Activated CD4-positive, alpha-beta memory T cell treated with anti-CD3 and anti-CD28 coated beads, Interleukin-2, amount 10 ng/mL, durations not matched to agents 7 days and 5 days (primary cell): ENCODE measurements around the gene POLR1G. TPM values are rescaled to one million over a fixed set of nuclear protein-coding genes. Genes with fewer than 3 reads are reported as not detected.
A peak's percentile ranks its signal among the peaks of the same experiment; 100 is the strongest.

Experiments
- CTCF ChIA-PET: fragments of 350-600 bp; sonication (Branson Sonifier 250); formaldehyde crosslinking; loops from one replicate; lab custom pipeline; 2021; ENCODE audit warnings: antibody characterized with exemption, inconsistent platforms; lab: Charles Lee
- POLR2A ChIA-PET: fragments of 350-600 bp; sonication (Branson Sonifier 250); formaldehyde crosslinking; loops from one replicate; lab custom pipeline; 2021; ENCODE audit warnings: antibody characterized with exemption; lab: Charles Lee
- DNase-seq: peaks from one replicate; pipeline ENCODE4 v3.0.0-alpha.2; 2020
- H3K27ac Mint-ChIP-seq: one replicate; pipeline ENCODE4 v1.8.0; 2021; ENCODE audit warnings: mild to moderate bottlenecking, mixed read lengths
- H3K27me3 Mint-ChIP-seq: one replicate; pipeline ENCODE4 v1.8.0; 2021; ENCODE audit warnings: mixed read lengths
- H3K36me3 Mint-ChIP-seq: one replicate; pipeline ENCODE4 v1.8.0; 2021; ENCODE audit warnings: low read depth, mixed read lengths
- H3K4me1 Mint-ChIP-seq: one replicate; pipeline ENCODE4 v1.8.0; 2021; ENCODE audit warnings: mixed read lengths
- H3K4me3 Mint-ChIP-seq: one replicate; pipeline ENCODE4 v1.8.0; 2021; ENCODE audit warnings: mild to moderate bottlenecking, mixed read lengths
- H3K9me3 Mint-ChIP-seq: one replicate; pipeline ENCODE4 v1.8.0; 2021; ENCODE audit warnings: mixed read lengths
- total RNA-seq, 2 experiments: library from RNA; stranded (reverse); gene quantifications; one replicate each; pipeline ENCODE4 v1.2.3, GENCODE V29; 2021

Gene POLR1G
- total RNA-seq, 2 experiments from 2014 or later = 3.6 to 3.8 TPM

- Mint-ChIP-seq H3K4me3 (peak overlapping the region; percentile 73), H3K36me3 (peaks cover 3% of the 10 kb centered on the region), H3K27ac (peak overlapping the region; percentile 16), H3K9me3 (no peaks in the 10 kb centered on the region), H3K27me3 (no peaks in the 10 kb centered on the region), H3K4me1 (peaks cover 63% of the 10 kb centered on the region)
- peak; percentile 84 for DNase-seq
- ChIA-PET CTCF (interaction anchor here (0.9 to 2.1 kb wide), 4 partner anchors 10 to 41 kb away, joined by 4 to 22 read pairs (median 5); no protein-coding TSS in a partner anchor), POLR2A (interaction anchor here (1.5 to 4.4 kb wide), 3 partner anchors 12 to 34 kb away, joined by 4 to 19 read pairs (median 8); partner anchors contain the start of gene FOSB)
These were observed 38.0 kb downstream of the POLR1G start for GRCh38 chr19:45444318-45445041.

DNA sequence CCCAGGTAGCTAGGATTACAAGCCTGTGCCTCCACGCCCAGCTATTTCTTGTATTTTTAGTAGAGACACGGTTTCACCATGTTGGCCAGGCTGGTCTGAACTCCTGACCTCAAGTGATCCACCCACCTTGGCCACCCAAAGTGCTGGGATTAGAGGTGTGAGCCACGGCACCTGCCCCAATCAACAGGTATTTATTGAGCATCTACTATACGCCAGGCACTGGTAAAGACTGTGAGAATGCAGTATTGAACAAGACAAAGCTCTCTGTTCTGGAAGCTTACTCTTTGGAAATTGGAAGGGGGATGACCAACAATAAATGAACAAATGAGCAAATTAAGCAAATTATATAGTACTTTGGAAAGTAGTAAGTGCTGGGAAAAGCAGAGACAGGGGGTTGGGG lies 38.7 kb downstream of the POLR1G start:
- ChIA-PET CTCF (interaction anchor here (0.6 to 2.1 kb wide), 7 partner anchors 9 to 129 kb away, joined by 3 to 22 read pairs (median 4); no protein-coding TSS in a partner anchor), POLR2A (interaction anchor here (1.2 to 4.4 kb wide), 4 partner anchors 12 to 40 kb away, joined by 3 to 19 read pairs (median 6); partner anchors contain the start of genes FOSB and PPP1R13L)
- H3K36me3 Mint-ChIP-seq = peaks cover 3% of the 10 kb centered on the region
- peaks cover 69% of the 10 kb centered on the region for H3K4me1 Mint-ChIP-seq
- no peak overlapping the region for H3K4me3 Mint-ChIP-seq
- DNase-seq = no peak
- H3K9me3 Mint-ChIP-seq = no peaks in the 10 kb centered on the region
- no peaks in the 10 kb centered on the region for H3K27me3 Mint-ChIP-seq
- no peak overlapping the region for H3K27ac Mint-ChIP-seq

- no peak overlapping the region for H3K4me3 Mint-ChIP-seq
- ChIA-PET CTCF (interaction anchor here (1.0 to 2.1 kb wide), 6 partner anchors 30 to 39 kb away, joined by 3 to 22 read pairs (median 6); no protein-coding TSS in a partner anchor), POLR2A (interaction anchor here (1.2 to 4.4 kb wide), 5 partner anchors 22 to 195 kb away, joined by 3 to 19 read pairs (median 5); partner anchors contain the start of genes FOSB and PPP1R13L)
- peaks cover 64% of the 10 kb centered on the region for H3K4me1 Mint-ChIP-seq
- no peaks in the 10 kb centered on the region for H3K27me3 Mint-ChIP-seq
- no peak for DNase-seq
- peaks cover 3% of the 10 kb centered on the region for H3K36me3 Mint-ChIP-seq
- no peaks in the 10 kb centered on the region for H3K9me3 Mint-ChIP-seq
- H3K27ac Mint-ChIP-seq = no peak overlapping the region
These were observed 39.9 kb downstream of the POLR1G start for GRCh38 chr19:45446295-45446694.

GRCh38 chr19:45446944-45447343 lies 40.5 kb downstream of the POLR1G start:
- H3K9me3 Mint-ChIP-seq = no peaks in the 10 kb centered on the region
- CTCF ChIA-PET = interaction anchor here (1.0 to 2.3 kb wide), 4 partner anchors 23 to 38 kb away, joined by 3 to 8 read pairs (median 6); no protein-coding TSS in a partner anchor
- no peak for DNase-seq
- no peak overlapping the region for H3K4me3 Mint-ChIP-seq
- peaks cover 3% of the 10 kb centered on the region for H3K36me3 Mint-ChIP-seq
- no peaks in the 10 kb centered on the region for H3K27me3 Mint-ChIP-seq
- peaks cover 70% of the 10 kb centered on the region for H3K4me1 Mint-ChIP-seq
- POLR2A ChIA-PET = interaction anchor here (1.3 to 1.4 kb wide), 3 partner anchors 8 to 194 kb away, joined by 3 to 5 read pairs (median 4); no protein-coding TSS in a partner anchor
- H3K27ac Mint-ChIP-seq = no peak overlapping the region

DNA sequence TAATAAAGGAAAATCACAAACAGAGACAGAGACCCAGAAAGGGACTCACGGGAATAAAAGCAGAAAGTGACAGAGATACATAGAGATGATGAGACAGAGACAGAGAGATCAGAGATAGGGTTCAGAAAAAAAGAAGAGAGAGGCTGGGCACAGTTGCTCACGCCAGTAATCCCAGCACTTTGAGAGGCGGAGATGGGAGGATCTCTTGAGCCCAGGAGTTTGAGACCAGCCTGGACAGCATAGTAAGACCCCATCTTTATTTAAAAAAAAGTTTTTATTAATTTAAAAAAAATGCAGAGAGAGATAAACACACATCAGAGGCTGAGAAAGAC lies 41.9 kb downstream of the POLR1G start:
- ChIA-PET CTCF (interaction anchor here (0.9 to 2.9 kb wide), 5 partner anchors 9 to 30 kb away, joined by 3 to 28 read pairs (median 9); partner anchors contain the start of gene FOSB), POLR2A (interaction anchor here (1.9 to 2.6 kb wide), 3 partner anchors 8 to 31 kb away, joined by 12 to 23 read pairs (median 12); partner anchors contain the start of gene FOSB)
- Mint-ChIP-seq H3K27ac (peak overlapping the region; percentile 55), H3K4me1 (peaks cover 64% of the 10 kb centered on the region), H3K9me3 (no peaks in the 10 kb centered on the region), H3K36me3 (peaks cover 3% of the 10 kb centered on the region), H3K27me3 (peaks cover 2% of the 10 kb centered on the region), H3K4me3 (no peak overlapping the region)
- DNase-seq = no peak

- Mint-ChIP-seq H3K27me3 (peaks cover 2% of the 10 kb centered on the region), H3K4me3 (peak overlapping the region; percentile 63), H3K27ac (peak overlapping the region; percentile 79), H3K9me3 (no peaks in the 10 kb centered on the region), H3K4me1 (peaks cover 60% of the 10 kb centered on the region), H3K36me3 (peaks cover 3% of the 10 kb centered on the region)
- CTCF ChIA-PET = interaction anchor here (1.3 to 2.9 kb wide), 6 partner anchors 9 to 31 kb away, joined by 4 to 28 read pairs (median 8); partner anchors contain the start of gene FOSB
- DNase-seq = no peak
- POLR2A ChIA-PET = interaction anchor here (1.9 to 2.6 kb wide), 3 partner anchors 9 to 31 kb away, joined by 12 to 23 read pairs (median 12); partner anchors contain the start of gene FOSB
These were observed 42.4 kb downstream of the POLR1G start for GRCh38 chr19:45448887-45449299.

DNA sequence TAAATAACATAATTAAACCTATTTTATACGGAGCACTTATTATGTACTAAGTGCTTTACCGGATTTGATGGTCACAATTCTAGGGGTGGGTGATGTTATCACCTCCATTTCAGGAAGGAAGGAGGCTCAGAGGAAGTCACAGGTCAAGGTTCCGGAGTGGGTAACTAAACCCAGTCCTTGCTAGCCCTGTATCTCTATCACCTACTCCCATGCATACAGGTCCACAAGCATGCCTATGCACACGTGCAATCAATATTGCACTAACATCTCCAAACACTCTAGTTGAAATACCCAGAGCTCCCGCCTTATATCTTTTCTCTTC lies 43.5 kb downstream of the POLR1G start:
- Mint-ChIP-seq H3K9me3 (no peaks in the 10 kb centered on the region), H3K27ac (peak overlapping the region; percentile 92), H3K36me3 (peaks cover 3% of the 10 kb centered on the region), H3K4me1 (peaks cover 51% of the 10 kb centered on the region), H3K4me3 (peak overlapping the region; percentile 91), H3K27me3 (peaks cover 2% of the 10 kb centered on the region)
- CTCF ChIA-PET = interaction anchor here (0.7 to 2.9 kb wide), 7 partner anchors 10 to 36 kb away, joined by 3 to 28 read pairs (median 5); partner anchors contain the start of gene FOSB
- peak; percentile 47 for DNase-seq
- POLR2A ChIA-PET = interaction anchor here (0.6 to 2.6 kb wide), 4 partner anchors 10 to 1169 kb away, joined by 3 to 23 read pairs (median 12); partner anchors contain the start of gene FOSB

DNA sequence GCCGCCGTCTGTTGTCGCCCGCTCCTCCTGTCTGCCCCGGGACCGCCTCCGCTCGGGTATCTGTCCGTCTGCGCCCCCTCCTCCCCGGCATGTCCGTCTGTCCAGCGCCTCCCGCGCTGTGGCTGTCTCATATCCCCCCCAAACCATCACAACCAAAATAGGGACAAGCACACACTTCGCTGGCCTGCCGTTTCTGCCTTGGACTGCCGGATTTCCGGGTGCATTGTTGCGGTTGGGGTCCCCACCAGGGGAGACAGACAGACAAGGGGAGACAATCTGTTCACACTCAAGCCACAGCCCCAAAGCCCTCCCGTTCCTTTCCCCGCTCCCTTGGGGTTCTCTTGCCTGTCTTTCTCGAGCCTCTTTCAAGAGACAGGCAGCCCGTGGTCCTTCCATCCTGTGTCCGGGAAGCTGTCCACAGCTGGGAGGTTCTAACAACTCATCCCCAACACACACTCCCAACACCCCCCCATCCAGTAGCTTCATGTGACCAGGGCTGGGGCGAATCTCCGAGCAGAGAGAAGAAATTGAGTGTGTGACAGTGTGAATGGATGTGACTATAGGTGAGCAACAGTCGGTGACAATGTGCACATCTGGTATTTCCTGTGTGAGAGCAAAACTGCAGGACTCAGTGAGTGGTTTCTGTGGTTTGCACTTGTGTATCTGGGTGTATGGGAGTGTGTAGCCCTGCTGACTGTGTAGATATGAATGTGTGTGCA lies 44.8 kb downstream of the POLR1G start:
- Mint-ChIP-seq H3K27me3 (peaks cover 2% of the 10 kb centered on the region), H3K9me3 (no peaks in the 10 kb centered on the region), H3K36me3 (peaks cover 3% of the 10 kb centered on the region), H3K4me1 (peaks cover 53% of the 10 kb centered on the region), H3K4me3 (peak overlapping the region; percentile 72), H3K27ac (peak overlapping the region; percentile 69)
- peak; percentile 60 for DNase-seq
- ChIA-PET POLR2A (interaction anchor here (1.0 to 2.6 kb wide), 2 partner anchors 12 to 18 kb away, joined by 7 to 10 read pairs; no protein-coding TSS in a partner anchor), CTCF (interaction anchor here (1.2 to 1.3 kb wide), 2 partner anchors 12 to 27 kb away, joined by 4 to 7 read pairs; no protein-coding TSS in a partner anchor)

GRCh38 chr19:45451850-45452387 lies 45.5 kb downstream of the POLR1G start:
- no peak for DNase-seq
- H3K27me3 Mint-ChIP-seq = peaks cover 2% of the 10 kb centered on the region
- no peaks in the 10 kb centered on the region for H3K9me3 Mint-ChIP-seq
- peaks cover 3% of the 10 kb centered on the region for H3K36me3 Mint-ChIP-seq
- peak overlapping the region; percentile 72 for H3K4me3 Mint-ChIP-seq
- peak overlapping the region; percentile 69 for H3K27ac Mint-ChIP-seq
- ChIA-PET POLR2A (interaction anchor here (1.0 to 2.6 kb wide), 3 partner anchors 12 to 17 kb away, joined by 7 to 10 read pairs (median 7); no protein-coding TSS in a partner anchor), CTCF (interaction anchor here (1.2 to 3.1 kb wide), 4 partner anchors 12 to 27 kb away, joined by 4 to 8 read pairs (median 6); partner anchors contain the start of gene FOSB)
- peaks cover 54% of the 10 kb centered on the region for H3K4me1 Mint-ChIP-seq

GRCh38 chr19:45455707-45456499 lies 49.5 kb downstream of the POLR1G start:
- POLR2A ChIA-PET = interaction anchor here (0.9 to 5.4 kb wide), 2 partner anchors 12 to 707 kb away, joined by 3 to 25 read pairs; partner anchors contain the start of gene FOSB
- no peaks in the 10 kb centered on the region for H3K36me3 Mint-ChIP-seq
- no peaks in the 10 kb centered on the region for H3K9me3 Mint-ChIP-seq
- DNase-seq = peak; percentile 54
- peaks cover 31% of the 10 kb centered on the region for H3K4me1 Mint-ChIP-seq
- CTCF ChIA-PET = interaction anchor here (0.6 to 3.2 kb wide), 8 partner anchors 10 to 103 kb away, joined by 3 to 16 read pairs (median 6); partner anchors contain the start of gene FOSB
- peaks cover 6% of the 10 kb centered on the region for H3K27me3 Mint-ChIP-seq
- no peak overlapping the region for H3K27ac Mint-ChIP-seq
- H3K4me3 Mint-ChIP-seq = no peak overlapping the region

GRCh38 chr19:45456500-45456815 lies 50.0 kb downstream of the POLR1G start:
- DNase-seq = no peak
- ChIA-PET POLR2A (interaction anchor here (0.8 to 5.4 kb wide), 3 partner anchors 11 to 707 kb away, joined by 3 to 25 read pairs (median 4); partner anchors contain the start of gene FOSB), CTCF (interaction anchor here (0.6 to 3.2 kb wide), 7 partner anchors 11 to 102 kb away, joined by 3 to 16 read pairs (median 7); partner anchors contain the start of gene FOSB)
- Mint-ChIP-seq H3K4me3 (no peak overlapping the region), H3K27me3 (peaks cover 6% of the 10 kb centered on the region), H3K27ac (no peak overlapping the region), H3K36me3 (no peaks in the 10 kb centered on the region), H3K9me3 (no peaks in the 10 kb centered on the region), H3K4me1 (peaks cover 26% of the 10 kb centered on the region)
